Neuronal stem cell (in vitro differentiated cells): Measurements from ENCODE around the gene IFI30.

Experiments used
- DNase-seq: peaks from one replicate; pipeline ENCODE4 v3.0.0-alpha.2; 2013; ENCODE audit warnings: low spot score
- H2AFZ ChIP-seq: one replicate; pipeline ENCODE4 v1.6.1; 2013; ENCODE audit warnings: mild to moderate bottlenecking, low read length, inconsistent platforms
- H2AK5ac ChIP-seq: 2 replicates; pipeline ENCODE4 v1.6.1; 2013; ENCODE audit warnings: low read depth, mild to moderate bottlenecking, inconsistent platforms, low read length, moderate library complexity, mixed read lengths
- H2BK120ac ChIP-seq: 2 replicates; pipeline ENCODE4 v1.6.1; 2013; ENCODE audit warnings: low read depth, mild to moderate bottlenecking, inconsistent platforms, low read length, moderate library complexity, mixed read lengths
- H2BK12ac ChIP-seq: one replicate; pipeline ENCODE4 v1.6.1; 2013; ENCODE audit warnings: low read length, inconsistent platforms
- H2BK15ac ChIP-seq: 2 replicates; pipeline ENCODE4 v1.6.1; 2013; ENCODE audit warnings: mild to moderate bottlenecking, low read length, inconsistent platforms, mixed read lengths
- H2BK5ac ChIP-seq: one replicate; pipeline ENCODE4 v1.6.1; 2013; ENCODE audit warnings: inconsistent platforms, mild to moderate bottlenecking, low read length, moderate library complexity
- H3K14ac ChIP-seq: one replicate; pipeline ENCODE4 v1.6.1; 2013; ENCODE audit warnings: low read length, inconsistent platforms
- H3K18ac ChIP-seq: 2 replicates; pipeline ENCODE4 v1.6.1; 2013; ENCODE audit warnings: low read length, inconsistent platforms
- H3K23ac ChIP-seq: 2 replicates; pipeline ENCODE4 v1.6.1; 2013; ENCODE audit warnings: low read depth, mild to moderate bottlenecking, mixed read lengths, low read length, inconsistent platforms; ENCODE audit not compliant: poor library complexity
- H3K27ac ChIP-seq: replicated peaks from 3 replicates; pipeline ENCODE4 v1.5.1; 2013; ENCODE audit warnings: low read length, inconsistent platforms
- H3K27me3 ChIP-seq, 3 experiments: 2 replicates each; pipeline ENCODE4 v1.6.1; 2013; ENCODE audit warnings: low read length in 3 of 3, mild to moderate bottlenecking in 2 of 3, inconsistent platforms in 1 of 3, low read depth in 1 of 3, mixed read lengths in 1 of 3, moderate library complexity in 1 of 3; ENCODE audit not compliant: control insufficient read depth in 3 of 3, insufficient read depth in 3 of 3
- H3K36me3 ChIP-seq, 2 donors: replicated peaks in 1 of 2; 2 replicates each; pipeline ENCODE4 v1.6.1; 2013; ENCODE audit warnings: low read length in 2 of 2; ENCODE audit not compliant: control insufficient read depth in 2 of 2, insufficient read depth in 2 of 2
- H3K4ac ChIP-seq: 2 replicates; pipeline ENCODE4 v1.6.1; 2013; ENCODE audit warnings: inconsistent platforms, mild to moderate bottlenecking, low read length, moderate library complexity
- H3K4me1 ChIP-seq, 2 donors: 1 replicate in 1 of 2; 2 replicates in 1 of 2; pipeline ENCODE4 v1.6.1; 2013; ENCODE audit warnings: low read length in 2 of 2, low read depth in 1 of 2; ENCODE audit not compliant: control insufficient read depth in 2 of 2, insufficient read depth in 1 of 2
- H3K4me2 ChIP-seq: one replicate; pipeline ENCODE4 v1.6.1; 2013; ENCODE audit warnings: mild to moderate bottlenecking, low read length, inconsistent platforms; ENCODE audit not compliant: insufficient read depth, poor library complexity, severe bottlenecking
- H3K4me3 ChIP-seq, 2 donors: 2 replicates each; pipeline ENCODE4 v1.5.1; 2013; ENCODE audit warnings: low read length in 2 of 2, mild to moderate bottlenecking in 2 of 2, inconsistent platforms in 1 of 2, moderate library complexity in 1 of 2
- H3K79me1 ChIP-seq: one replicate; pipeline ENCODE4 v1.6.1; 2013; ENCODE audit warnings: low read depth, mild to moderate bottlenecking, inconsistent platforms, low read length, moderate library complexity
- H3K9ac ChIP-seq: one replicate; pipeline ENCODE4 v1.6.1; 2013; ENCODE audit warnings: mild to moderate bottlenecking, low read depth, low read length, inconsistent platforms; ENCODE audit not compliant: poor library complexity
- H3K9me3 ChIP-seq, 2 donors: replicated peaks in 1 of 2; 2 replicates each; pipeline versions ENCODE3 to v1.6.1; 2013; ENCODE audit warnings: low read length in 2 of 2, mild to moderate bottlenecking in 2 of 2, inconsistent platforms in 1 of 2, low read depth in 1 of 2, mixed read lengths in 1 of 2, moderate library complexity in 1 of 2; ENCODE audit not compliant: control insufficient read depth in 2 of 2, insufficient read depth in 1 of 2
- H4K8ac ChIP-seq: one replicate; pipeline ENCODE4 v1.6.1; 2013; ENCODE audit warnings: low read depth, mild to moderate bottlenecking, inconsistent platforms, low read length, moderate library complexity
- H4K91ac ChIP-seq: one replicate; pipeline ENCODE4 v1.6.1; 2013; ENCODE audit warnings: low read length, low read depth, mild to moderate bottlenecking, inconsistent platforms; ENCODE audit not compliant: poor library complexity
- WGBS, 2 donors: extraction: QIAGEN DNeasy Blood & Tissue Kit; methylation state at CpG; one replicate each; pipeline ENCODE4 v1.1.7; 2013; ENCODE audit warnings: missing lambda C conversion rate in 2 of 2, mixed read lengths in 1 of 2; ENCODE audit not compliant: insufficient read length in 2 of 2, insufficient replicate concordance in 1 of 2; ENCODE audit errors: extremely low coverage in 2 of 2; 5-methylcytosine and 5-hydroxymethylcytosine counted together

Gene IFI30

DNA sequence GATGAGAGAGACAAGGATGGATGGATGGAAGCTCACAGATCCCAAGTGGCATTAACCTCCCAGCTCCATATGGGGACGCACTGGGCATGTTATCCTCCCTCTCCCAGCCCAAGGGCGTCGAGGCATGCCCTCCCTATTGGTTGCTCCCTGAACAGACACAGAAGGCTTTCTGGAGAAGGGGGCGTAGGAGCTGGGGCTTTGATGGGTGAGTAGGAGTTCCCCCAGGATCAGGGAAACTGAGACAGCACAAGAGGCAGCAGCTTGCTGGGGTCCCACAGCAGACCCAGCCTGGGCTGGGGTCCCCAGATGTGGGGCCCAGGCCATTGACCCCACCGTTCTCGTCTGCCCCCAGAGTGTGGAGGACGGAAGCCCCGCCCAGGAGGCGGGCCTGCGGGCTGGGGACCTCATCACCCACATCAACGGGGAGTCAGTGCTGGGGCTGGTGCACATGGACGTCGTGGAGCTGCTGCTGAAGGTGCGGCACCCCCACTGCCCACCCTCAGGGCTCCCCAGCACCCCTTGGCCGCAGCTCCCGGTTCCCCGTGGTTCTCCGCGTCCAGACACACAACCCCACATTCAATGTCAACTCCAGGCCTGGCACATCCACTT, 28.1 kb upstream of the IFI30 start:
- no peak overlapping the region for H3K27ac ChIP-seq
- H3K9ac ChIP-seq, result peak overlapping the region; percentile 21
- H3K4ac ChIP-seq, result no peak overlapping the region
- no peak overlapping the region for H2AK5ac ChIP-seq
- no peak overlapping the region for H2BK12ac ChIP-seq
- peaks cover 20 to 60% of the 10 kb centered on the region in 2 donors for H3K36me3 ChIP-seq
- no peaks in the 10 kb centered on the region for H3K27me3 ChIP-seq
- H3K23ac ChIP-seq, result no peak overlapping the region
- H3K9me3 ChIP-seq, result no peaks in the 10 kb centered on the region
- DNase-seq, result no peak
- H4K91ac ChIP-seq, result no peak overlapping the region
- no peak overlapping the region for H4K8ac ChIP-seq
- H2AFZ ChIP-seq, result no peak overlapping the region
- no peaks in the 10 kb centered on the region for H3K4me1 ChIP-seq
- no peak overlapping the region for H2BK5ac ChIP-seq
- H2BK15ac ChIP-seq, result no peak overlapping the region
- peak overlapping the region; percentile 80 for H3K18ac ChIP-seq
- H3K4me3 ChIP-seq, result peak overlapping the region in 1 of 2 donors; percentile 42
- WGBS, 2 donors, result no CpG with 5 or more reads among the region's 19 CpGs
- no peak overlapping the region for H3K14ac ChIP-seq
- H3K4me2 ChIP-seq, result no peak overlapping the region
- H2BK120ac ChIP-seq, result peak overlapping the region; percentile 9
- no peaks in the 10 kb centered on the region for H3K79me1 ChIP-seq

- Histone ChIP-seq H3K9me3 (no peaks in the 10 kb centered on the region), H4K91ac (no peak overlapping the region)
Measured at GRCh38 chr19:18147396-18147795, 26.2 kb upstream of the IFI30 start.

GRCh38 chr19:18149596-18149975, 24.0 kb upstream of the IFI30 start:
- H2BK5ac ChIP-seq, result no peak overlapping the region

More at GRCh38 chr19:18147396-18147795, 26.2 kb upstream of the IFI30 start:
- Histone ChIP-seq H2BK5ac (no peak overlapping the region), H3K18ac (no peak overlapping the region), H3K79me1 (no peaks in the 10 kb centered on the region), H3K4me1 (peaks cover 0 to 2% of the 10 kb centered on the region in 2 donors), H3K27me3 (no peaks in the 10 kb centered on the region), H3K27ac (no peak overlapping the region), H3K4me3 (no peak overlapping the region), H3K4me2 (no peak overlapping the region), H3K4ac (no peak overlapping the region), H3K23ac (no peak overlapping the region), H3K9ac (no peak overlapping the region), H2AFZ (no peak overlapping the region), H3K36me3 (peaks cover 17 to 50% of the 10 kb centered on the region in 2 donors), H2BK15ac (no peak overlapping the region), H2BK12ac (no peak overlapping the region), H2BK120ac (no peak overlapping the region), H2AK5ac (no peak overlapping the region), H4K8ac (no peak overlapping the region), H3K14ac (no peak overlapping the region)
- no peak for DNase-seq
- WGBS, 2 donors, result no CpG with 5 or more reads among the region's 13 CpGs

GRCh38 chr19:18150776-18151624, 22.6 kb upstream of the IFI30 start:
- Histone ChIP-seq H3K79me1 (peaks cover 5% of the 10 kb centered on the region), H3K4me2 (no peak overlapping the region), H4K91ac (no peak overlapping the region), H2BK12ac (no peak overlapping the region), H2AFZ (no peak overlapping the region), H2BK15ac (no peak overlapping the region), H4K8ac (no peak overlapping the region), H2AK5ac (no peak overlapping the region), H3K23ac (no peak overlapping the region), H3K4me3 (no peak overlapping the region), H2BK120ac (no peak overlapping the region), H3K4me1 (peaks cover 6 to 7% of the 10 kb centered on the region in 2 donors), H3K27ac (no peak overlapping the region), H3K36me3 (peaks cover 9 to 21% of the 10 kb centered on the region in 2 donors), H3K14ac (no peak overlapping the region), H3K4ac (no peak overlapping the region), H3K9ac (peak overlapping the region; percentile 17), H2BK5ac (no peak overlapping the region), H3K27me3 (no peaks in the 10 kb centered on the region), H3K9me3 (no peaks in the 10 kb centered on the region), H3K18ac (no peak overlapping the region)
- WGBS, 2 donors, result no CpG with 5 or more reads among the region's 18 CpGs
- DNase-seq, result no peak

More at GRCh38 chr19:18149596-18149975, 24.0 kb upstream of the IFI30 start:
- H4K8ac ChIP-seq, result no peak overlapping the region
- H2BK15ac ChIP-seq, result no peak overlapping the region
- no peak overlapping the region for H3K9ac ChIP-seq
- H4K91ac ChIP-seq, result no peak overlapping the region
- H3K9me3 ChIP-seq, result no peaks in the 10 kb centered on the region
- H3K4me3 ChIP-seq, result no peak overlapping the region
- H2BK120ac ChIP-seq, result no peak overlapping the region
- no peak overlapping the region for H3K4ac ChIP-seq
- no peak overlapping the region for H3K23ac ChIP-seq
- H3K79me1 ChIP-seq, result peaks cover 5% of the 10 kb centered on the region
- H3K27ac ChIP-seq, result no peak overlapping the region
- no peak for DNase-seq
- no peak overlapping the region for H2AK5ac ChIP-seq
- no peaks in the 10 kb centered on the region for H3K27me3 ChIP-seq
- no peak overlapping the region for H3K4me2 ChIP-seq
- H2AFZ ChIP-seq, result no peak overlapping the region
- H3K14ac ChIP-seq, result no peak overlapping the region
- H3K18ac ChIP-seq, result no peak overlapping the region
- H2BK12ac ChIP-seq, result no peak overlapping the region
- H3K36me3 ChIP-seq, result peaks cover 13 to 29% of the 10 kb centered on the region in 2 donors
- peaks cover 6 to 7% of the 10 kb centered on the region in 2 donors for H3K4me1 ChIP-seq
- no CpG with 5 or more reads among the region's 16 CpGs for WGBS, 2 donors
